ENCODE results near the gene STK39. TPM values are rescaled to one million over a fixed set of nuclear protein-coding genes. Genes with fewer than 3 reads are reported as not detected.

STK39 gene
- total and polyA plus RNA-seq, 2 donors from 2014 or later, result 15.9 to 27.1 TPM

GRCh38 chr2:168152902-168153530 is 94.4 kb downstream of the STK39 start:
- Histone ChIP-seq H3K27me3 (ENCODE audit: control insufficient read depth, insufficient read depth, low read length) (no peaks in the 10 kb centered on the region), H3K4me1 (ENCODE audit: control insufficient read depth in 2 of 3, insufficient read depth in 2 of 3, low read depth in 1 of 3, low read length in 3 of 3) (peaks cover 0 to 10% (median 0%) of the 10 kb centered on the region in 3 donors), H3K4me3 (ENCODE audit: low read length in 3 of 3) (no peak overlapping the region), H3K36me3 (ENCODE audit: control insufficient read depth in 2 of 3, insufficient read depth in 3 of 3, low read length in 3 of 3) (no peaks in the 10 kb centered on the region), H3K9ac (ENCODE audit: low read length in 3 of 3) (no peak overlapping the region), H3K27ac (ENCODE audit: low read depth in 2 of 2, low read length in 2 of 2) (no peak overlapping the region), H3K9me3 (ENCODE audit: control insufficient read depth in 2 of 3, insufficient read depth in 1 of 3, low read length in 3 of 3) (no peaks in the 10 kb centered on the region)
- FAIRE-seq (no peak), DNase-seq (no peak)
- intact Hi-C loops (cut with DNase I), result no loop called here
- TF ChIP-seq CTCF (IDR thresholded peaks at IDR 0.05; ENCODE audit: borderline replicate concordance, extremely low read depth, insufficient read depth), result no peak

- Histone ChIP-seq H3K27me3 (ENCODE audit: control insufficient read depth, insufficient read depth, low read length) (no peaks in the 10 kb centered on the region), H3K4me3 (ENCODE audit: low read length in 3 of 3) (no peak overlapping the region), H3K27ac (ENCODE audit: low read depth in 2 of 2, low read length in 2 of 2) (no peak overlapping the region), H3K4me1 (ENCODE audit: control insufficient read depth in 2 of 3, insufficient read depth in 2 of 3, low read depth in 1 of 3, low read length in 3 of 3) (peaks cover 0 to 6% (median 0%) of the 10 kb centered on the region in 3 donors), H3K36me3 (ENCODE audit: control insufficient read depth in 2 of 3, insufficient read depth in 3 of 3, low read length in 3 of 3) (no peaks in the 10 kb centered on the region), H3K9me3 (ENCODE audit: control insufficient read depth in 2 of 3, insufficient read depth in 1 of 3, low read length in 3 of 3) (no peaks in the 10 kb centered on the region), H3K9ac (ENCODE audit: low read length in 3 of 3) (no peak overlapping the region)
- intact Hi-C loops (cut with DNase I), result no loop called here
- FAIRE-seq (no peak), DNase-seq (no peak)
- TF ChIP-seq CTCF (IDR thresholded peaks at IDR 0.05; ENCODE audit: borderline replicate concordance, extremely low read depth, insufficient read depth), result no peak
These were observed 97.4 kb downstream of the STK39 start for GRCh38 chr2:168149986-168150385.

- H3K9me3 ChIP-seq (ENCODE audit: control insufficient read depth in 2 of 3, insufficient read depth in 1 of 3, low read length in 3 of 3), result no peaks in the 10 kb centered on the region
- FAIRE-seq (no peak), DNase-seq (no peak)
- no peak overlapping the region for H3K27ac ChIP-seq (ENCODE audit: low read depth in 2 of 2, low read length in 2 of 2)
- peaks cover 0 to 6% (median 0%) of the 10 kb centered on the region in 3 donors for H3K4me1 ChIP-seq (ENCODE audit: control insufficient read depth in 2 of 3, insufficient read depth in 2 of 3, low read depth in 1 of 3, low read length in 3 of 3)
- no peaks in the 10 kb centered on the region for H3K36me3 ChIP-seq (ENCODE audit: control insufficient read depth in 2 of 3, insufficient read depth in 3 of 3, low read length in 3 of 3)
- no peak overlapping the region for H3K9ac ChIP-seq (ENCODE audit: low read length in 3 of 3)
- intact Hi-C loops (cut with DNase I), result no loop called here
- TF ChIP-seq CTCF (IDR thresholded peaks at IDR 0.05; ENCODE audit: borderline replicate concordance, extremely low read depth, insufficient read depth), result no peak
- no peak overlapping the region for H3K4me3 ChIP-seq (ENCODE audit: low read length in 3 of 3)
- H3K27me3 ChIP-seq (ENCODE audit: control insufficient read depth, insufficient read depth, low read length), result no peaks in the 10 kb centered on the region
These were observed 98.0 kb downstream of the STK39 start for GRCh38 chr2:168149150-168149974.

Measured in kidney (tissue), 14 donors.